Smooth muscle cell (in vitro differentiated cells): ENCODE results near the gene GAB2. TPM values are rescaled to one million over a fixed set of nuclear protein-coding genes. Genes with fewer than 3 reads are reported as not detected.

Experiments
- DNase-seq: peaks from one replicate; lab custom pipeline; 2025; ENCODE audit not compliant: unreplicated experiment; lab: John Stamatoyannopoulos, UW
- H2AFZ ChIP-seq: fragments of 200-600 bp; sonication (generic); 2 replicates; pipeline ENCODE4 v1.6.0; 2016; ENCODE audit warnings: antibody characterized with exemption, low read depth, mild to moderate bottlenecking
- H3F3A ChIP-seq: fragments of 200-600 bp; sonication (generic); 2 replicates; pipeline ENCODE4 v1.6.0; 2017; ENCODE audit warnings: antibody characterized with exemption, low read depth
- H3K27ac ChIP-seq: fragments of 200-600 bp; sonication (generic); 2 replicates; pipeline ENCODE4 v1.5.1; 2016; ENCODE audit warnings: low read depth, mild to moderate bottlenecking
- H3K27me3 ChIP-seq: fragments of 200-600 bp; sonication (generic); 2 replicates; pipeline ENCODE4 v1.6.1; 2016; ENCODE audit warnings: low read depth, mild to moderate bottlenecking
- H3K36me3 ChIP-seq: fragments of 200-600 bp; sonication (generic); 2 replicates; pipeline ENCODE4 v1.5.1; 2016; ENCODE audit warnings: low read depth
- H3K4me1 ChIP-seq: fragments of 200-600 bp; sonication (generic); 2 replicates; pipeline ENCODE4 v1.5.1; 2016; ENCODE audit warnings: low read depth
- H3K4me2 ChIP-seq: fragments of 200-600 bp; sonication (generic); 2 replicates; pipeline ENCODE4 v1.6.0; 2016; ENCODE audit warnings: mild to moderate bottlenecking
- H3K4me3 ChIP-seq: fragments of 200-600 bp; sonication (generic); 2 replicates; pipeline ENCODE4 v1.5.1; 2016; ENCODE audit warnings: mild to moderate bottlenecking
- H3K79me2 ChIP-seq: fragments of 200-600 bp; sonication (generic); 2 replicates; pipeline ENCODE4 v1.6.0; 2016; ENCODE audit warnings: low read depth, mild to moderate bottlenecking
- H3K9ac ChIP-seq: fragments of 200-600 bp; sonication (generic); 2 replicates; pipeline ENCODE4 v1.6.0; 2016; ENCODE audit warnings: low read depth
- H3K9me3 ChIP-seq: fragments of 200-600 bp; sonication (generic); replicated peaks from 2 replicates; pipeline ENCODE4 v1.5.1; 2016; ENCODE audit warnings: low read depth
- H4K20me1 ChIP-seq: fragments of 200-600 bp; sonication (generic); 2 replicates; pipeline ENCODE4 v1.6.0; 2016; ENCODE audit warnings: low read depth
- CTCF ChIP-seq: fragments of 200-600 bp; sonication (generic); IDR thresholded peaks from 2 replicates; pipeline ENCODE4 v1.5.1; 2017; ENCODE audit warnings: borderline replicate concordance, mild to moderate bottlenecking, antibody characterized with exemption; ENCODE audit not compliant: insufficient read depth, poor library complexity, severe bottlenecking
- WGBS: methylation state at CpG from one replicate; pipeline ENCODE4 v1.1.7; 2016; ENCODE audit warnings: low lambda C conversion rate; 5-methylcytosine and 5-hydroxymethylcytosine counted together
- polyA plus RNA-seq: library from polyadenylated mRNA; unstranded; fragments of >200 nt; fragmentation: Nextera tagmentation; extraction: Ambion mirVana; gene quantifications from 2 replicates; pipeline ENCODE4 v1.2.1, GENCODE V29; 2016
- total RNA-seq: library from RNA; depleted of rRNA; stranded (reverse); fragments of >200 nt; gene quantifications from 2 replicates; pipeline ENCODE4 v1.2.3, GENCODE V29; 2014

The GAB2 gene
- total and polyA plus RNA-seq, 2 experiments from 2014 or later, result 4.2 to 9.7 TPM

DNA sequence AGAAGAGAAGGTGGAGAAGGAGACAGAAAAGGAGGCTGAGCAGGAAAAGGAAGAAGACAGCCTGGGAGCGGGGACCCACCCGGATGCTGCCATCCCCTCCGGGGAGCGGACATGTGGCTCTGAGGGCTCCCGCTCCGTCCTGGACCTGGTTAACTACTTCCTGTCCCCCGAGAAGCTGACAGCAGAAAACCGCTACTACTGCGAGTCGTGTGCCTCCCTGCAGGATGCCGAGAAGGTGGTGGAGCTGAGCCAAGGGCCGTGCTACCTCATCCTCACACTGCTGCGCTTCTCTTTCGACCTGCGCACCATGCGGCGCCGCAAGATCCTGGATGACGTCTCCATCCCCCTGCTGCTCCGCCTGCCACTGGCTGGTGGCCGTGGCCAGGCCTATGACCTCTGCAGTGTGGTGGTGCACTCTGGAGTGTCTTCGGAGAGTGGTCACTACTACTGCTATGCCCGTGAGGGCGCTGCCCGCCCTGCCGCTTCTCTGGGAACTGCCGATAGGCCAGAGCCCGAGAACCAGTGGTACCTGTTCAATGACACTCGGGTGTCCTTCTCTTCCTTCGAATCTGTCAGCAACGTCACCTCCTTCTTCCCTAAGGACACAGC, 207.5 kb downstream of the GAB2 start:
- no peak overlapping the region for H3K4me3 ChIP-seq
- H3K27me3 ChIP-seq, result no peaks in the 10 kb centered on the region
- 92% methylated on average over 31 of the region's 31 CpGs for WGBS
- H3K4me2 ChIP-seq, result no peak overlapping the region
- TF ChIP-seq CTCF, result no peak
- H3F3A ChIP-seq, result no peaks in the 10 kb centered on the region
- H3K9me3 ChIP-seq, result no peaks in the 10 kb centered on the region
- H4K20me1 ChIP-seq, result peaks cover 43% of the 10 kb centered on the region
- no peak for DNase-seq
- no peaks in the 10 kb centered on the region for H3K4me1 ChIP-seq
- H2AFZ ChIP-seq, result no peak overlapping the region
- peaks cover 4% of the 10 kb centered on the region for H3K79me2 ChIP-seq
- no peak overlapping the region for H3K9ac ChIP-seq
- H3K36me3 ChIP-seq, result peaks cover 5% of the 10 kb centered on the region
- H3K27ac ChIP-seq, result no peak overlapping the region

GRCh38 chr11:78209478-78209877, 208.1 kb downstream of the GAB2 start:
- H3F3A ChIP-seq, result no peaks in the 10 kb centered on the region
- H3K27me3 ChIP-seq, result no peaks in the 10 kb centered on the region
- peaks cover 48% of the 10 kb centered on the region for H4K20me1 ChIP-seq
- no peaks in the 10 kb centered on the region for H3K4me1 ChIP-seq
- H3K9me3 ChIP-seq, result no peaks in the 10 kb centered on the region
- H3K79me2 ChIP-seq, result peaks cover 4% of the 10 kb centered on the region
- H3K27ac ChIP-seq, result no peak overlapping the region
- 93% methylated on average over 18 of the region's 18 CpGs for WGBS
- DNase-seq, result no peak
- H3K4me2 ChIP-seq, result no peak overlapping the region
- no peak overlapping the region for H3K9ac ChIP-seq
- no peak overlapping the region for H2AFZ ChIP-seq
- H3K36me3 ChIP-seq, result peaks cover 5% of the 10 kb centered on the region
- no peak overlapping the region for H3K4me3 ChIP-seq
- no peak for TF ChIP-seq CTCF

DNA sequence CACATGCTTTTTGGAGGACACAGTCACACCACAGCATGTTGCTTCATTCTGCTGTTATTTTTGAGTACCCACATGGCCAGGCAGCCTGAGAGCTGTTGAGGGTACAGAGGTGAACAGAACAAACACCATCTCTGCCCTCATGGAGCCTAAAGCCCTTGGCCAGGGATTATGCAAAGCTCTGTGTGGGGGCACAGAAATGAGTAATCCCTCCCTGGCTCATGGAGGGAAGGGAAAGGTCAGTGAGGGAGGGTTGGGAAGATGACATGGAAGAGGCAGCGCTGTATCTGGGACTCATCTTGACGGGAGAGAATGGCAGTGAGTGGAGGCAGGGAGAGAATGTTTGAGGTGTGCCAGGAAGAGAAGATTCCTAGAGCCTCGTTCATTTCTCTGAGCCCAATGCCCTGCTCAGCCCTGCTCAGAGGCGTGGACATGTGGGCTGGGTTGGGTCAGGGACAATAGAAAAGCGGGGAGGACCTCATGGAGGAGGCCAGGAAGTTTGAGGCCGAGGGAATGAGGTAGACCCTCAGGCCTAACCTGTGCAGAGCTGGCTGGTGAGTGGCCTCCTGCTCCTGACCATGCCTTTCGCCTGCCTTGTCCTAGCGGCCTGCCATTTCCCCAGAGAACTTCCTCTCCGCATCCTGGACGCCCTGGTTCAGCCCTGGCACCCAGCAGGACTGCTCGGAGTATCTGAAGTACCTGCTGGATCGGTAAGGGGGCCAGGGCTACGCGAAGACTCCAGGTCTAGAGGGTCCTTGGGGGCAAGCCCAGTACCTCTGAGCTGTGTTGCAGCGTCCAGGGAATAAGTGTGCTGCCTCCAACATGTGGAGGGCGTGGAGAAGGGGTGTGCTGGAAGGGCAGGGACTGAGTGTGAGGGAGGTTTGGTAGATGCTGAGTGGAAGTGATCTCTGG, 209.1 kb downstream of the GAB2 start:
- no peak overlapping the region for H2AFZ ChIP-seq
- TF ChIP-seq CTCF, result no peak
- no peak overlapping the region for H3K4me3 ChIP-seq
- H4K20me1 ChIP-seq, result peaks cover 48% of the 10 kb centered on the region
- no peak overlapping the region for H3K9ac ChIP-seq
- peaks cover 4% of the 10 kb centered on the region for H3K79me2 ChIP-seq
- H3K4me1 ChIP-seq, result no peaks in the 10 kb centered on the region
- H3K27ac ChIP-seq, result no peak overlapping the region
- no peaks in the 10 kb centered on the region for H3K9me3 ChIP-seq
- H3K36me3 ChIP-seq, result peaks cover 5% of the 10 kb centered on the region
- H3F3A ChIP-seq, result no peaks in the 10 kb centered on the region
- no peaks in the 10 kb centered on the region for H3K27me3 ChIP-seq
- 88% methylated on average over 16 of the region's 16 CpGs for WGBS
- no peak for DNase-seq
- no peak overlapping the region for H3K4me2 ChIP-seq
